Endothelial cell of umbilical vein (primary cell): Measurements from ENCODE around the gene RFNG. TPM values are rescaled to one million over a fixed set of nuclear protein-coding genes. Genes with fewer than 3 reads are reported as not detected.

Experiments used
- BruUV-seq: library from RNA; stranded (reverse); fragments of 400-500 nt; replicated peaks from 2 replicates; lab custom pipeline; 2021; lab: Mats Ljungman, UMichigan
- CTCF ChIA-PET: fragments of 300-600, 350-600 bp; sonication (Branson Sonifier 250); formaldehyde crosslinking; loops from one replicate; lab custom pipeline; 2021; ENCODE audit warnings: antibody characterized with exemption, inconsistent platforms; lab: Charles Lee
- POLR2A ChIA-PET: fragments of 300-600, 350-600 bp; sonication (Branson Sonifier 250); formaldehyde crosslinking; loops from one replicate; lab custom pipeline; 2021; ENCODE audit warnings: antibody characterized with exemption, inconsistent platforms; lab: Charles Lee
- DNase-seq: peaks from one replicate; pipeline ENCODE4 v3.0.0-alpha.2; 2011; ENCODE audit warnings: low read depth, low spot score
- FAIRE-seq: peaks from 2 replicates; lab custom pipeline; 2011; peaks lifted over from hg19 to GRCh38; lab: Jason Lieb, UNC
- H2AFZ ChIP-seq: 2 replicates; pipeline ENCODE4 v1.6.0; 2012; ENCODE audit warnings: low read depth, low read length, control low read depth, inconsistent platforms
- H3K27ac ChIP-seq: 2 replicates; pipeline ENCODE4 v1.5.1; 2011; ENCODE audit warnings: low read depth, mild to moderate bottlenecking, control low read depth, low read length, moderate library complexity; ENCODE audit not compliant: insufficient read depth
- H3K27me3 ChIP-seq, 2 experiments: 2 replicates each; pipeline versions ENCODE4 v1.6.0 to v1.6.1; 2011; ENCODE audit warnings: low read length in 2 of 2, mixed read lengths in 1 of 2; ENCODE audit not compliant: control insufficient read depth in 2 of 2, insufficient read depth in 2 of 2
- H3K36me3 ChIP-seq, 2 experiments: 2 replicates in 1 of 2; 3 replicates in 1 of 2; pipeline ENCODE4 v1.5.1; 2011; ENCODE audit warnings: low read length in 2 of 2, mild to moderate bottlenecking in 1 of 2, moderate library complexity in 1 of 2; ENCODE audit not compliant: control insufficient read depth in 2 of 2, insufficient read depth in 2 of 2; ENCODE audit errors: extremely low read depth in 1 of 2
- H3K4me1 ChIP-seq: 3 replicates; pipeline ENCODE4 v1.5.1; 2011; ENCODE audit warnings: mild to moderate bottlenecking, low read length; ENCODE audit not compliant: control insufficient read depth, insufficient read depth; ENCODE audit errors: extremely low read depth
- H3K4me2 ChIP-seq: 2 replicates; pipeline ENCODE4 v1.6.1; 2011; ENCODE audit warnings: low read length, control low read depth, mixed read lengths; ENCODE audit not compliant: insufficient read depth
- H3K4me3 ChIP-seq, 3 experiments: fragments of 200-600 bp in 1 of 3; sonication (generic), shearing (Covaris generic) in 1 of 3; replicated peaks in 1 of 3; 2 replicates each; pipeline ENCODE4 v1.5.1; 2011 to 2016; ENCODE audit warnings: control low read depth in 3 of 3, low read length in 3 of 3, mild to moderate bottlenecking in 2 of 3, inconsistent platforms in 1 of 3, low read depth in 1 of 3, moderate library complexity in 1 of 3; ENCODE audit not compliant: insufficient read depth in 1 of 3
- H3K79me2 ChIP-seq: 2 replicates; pipeline ENCODE4 v1.6.0; 2012; ENCODE audit warnings: low read length, inconsistent platforms; ENCODE audit not compliant: control insufficient read depth, insufficient read depth
- H3K9ac ChIP-seq: replicated peaks from 2 replicates; pipeline ENCODE3; 2011; ENCODE audit warnings: low read length, control low read depth; ENCODE audit not compliant: insufficient read depth; ENCODE audit errors: extremely low read depth
- H3K9me1 ChIP-seq: replicated peaks from 3 replicates; pipeline ENCODE4 v1.6.0; 2011; ENCODE audit warnings: mild to moderate bottlenecking, low read length; ENCODE audit not compliant: control insufficient read depth, insufficient read depth; ENCODE audit errors: extremely low read depth
- H3K9me3 ChIP-seq: replicated peaks from 2 replicates; pipeline ENCODE4 v1.5.1; 2012; ENCODE audit warnings: low read length, inconsistent platforms; ENCODE audit not compliant: control insufficient read depth, insufficient read depth
- H4K20me1 ChIP-seq: replicated peaks from 2 replicates; pipeline ENCODE3; 2011; ENCODE audit warnings: mild to moderate bottlenecking, low read length; ENCODE audit not compliant: control insufficient read depth, insufficient read depth; ENCODE audit errors: extremely low read depth
- EZH2 ChIP-seq: IDR thresholded peaks from 2 replicates; pipeline ENCODE4 v1.6.1; 2012; ENCODE audit warnings: borderline replicate concordance, low read depth, mild to moderate bottlenecking, moderate library complexity, low read length, inconsistent platforms; ENCODE audit not compliant: severe bottlenecking
- JUN ChIP-seq: IDR thresholded peaks from 2 replicates; pipeline ENCODE4 v1.6.1; 2011; ENCODE audit warnings: borderline replicate concordance, low read depth; ENCODE audit not compliant: insufficient read length, insufficient read depth
- MYC ChIP-seq: IDR thresholded peaks from one replicate; pipeline ENCODE4 v1.6.1; 2011; ENCODE audit warnings: mild to moderate bottlenecking, low read depth, low read length
- POLR2A ChIP-seq: IDR thresholded peaks from 2 replicates; pipeline ENCODE4 v1.6.1; 2012; ENCODE audit warnings: low read depth, mild to moderate bottlenecking, control low read depth, low read length
- dilution Hi-C: fragments of 300-500 bp; cut with MboI; formaldehyde crosslinking; loops from one replicate; pipeline ENCODE4 v1.15.0; 2019; ENCODE audit warnings: low sequenced_read_pairs; ENCODE audit not compliant: extremely low pct_ligation_motif_present
- intact Hi-C: fragments of 100-400 bp; cut with micrococcal nuclease; formaldehyde crosslinking; loops from one replicate; pipeline ENCODE4 v1.10.0; 2022
- polyA plus RNA-seq, 4 experiments: library from polyadenylated mRNA; depleted of rRNA in 3 of 4; stranded (reverse) in 3 of 4; unstranded in 1 of 4; fragments of >200 nt; gene quantifications; 2 replicates each; pipeline versions ENCODE4 v1.2.1 to v1.2.3, GENCODE V29; 2011 to 2012; ENCODE audit warnings: missing spikeins in 1 of 4
- total RNA-seq: library from RNA; stranded (reverse); gene quantifications from 2 replicates; pipeline ENCODE4 v1.2.3, GENCODE V29; 2021
- TF ChIP-seq, protein P1 (sequence below): IDR thresholded peaks from 2 replicates; pipeline ENCODE4 v1.6.1; 2011; ENCODE audit not compliant: insufficient read depth, insufficient read length

The RFNG gene
- total and polyA plus RNA-seq, 2 donors (not counting 3 experiments of a cell fraction or from before 2014, with no cell fraction given), result 33.7 to 40.0 TPM

- no peak for FAIRE-seq
- CTCF ChIA-PET, result interaction anchor here (1.2 to 4.2 kb wide), 4 partner anchors 11 to 212 kb away, joined by 3 to 127 read pairs (median 21); partner anchors contain the start of genes CENPX and LRRC45
These were observed 19.6 kb downstream of the RFNG start for GRCh38 chr17:82031885-82032627.

DNA sequence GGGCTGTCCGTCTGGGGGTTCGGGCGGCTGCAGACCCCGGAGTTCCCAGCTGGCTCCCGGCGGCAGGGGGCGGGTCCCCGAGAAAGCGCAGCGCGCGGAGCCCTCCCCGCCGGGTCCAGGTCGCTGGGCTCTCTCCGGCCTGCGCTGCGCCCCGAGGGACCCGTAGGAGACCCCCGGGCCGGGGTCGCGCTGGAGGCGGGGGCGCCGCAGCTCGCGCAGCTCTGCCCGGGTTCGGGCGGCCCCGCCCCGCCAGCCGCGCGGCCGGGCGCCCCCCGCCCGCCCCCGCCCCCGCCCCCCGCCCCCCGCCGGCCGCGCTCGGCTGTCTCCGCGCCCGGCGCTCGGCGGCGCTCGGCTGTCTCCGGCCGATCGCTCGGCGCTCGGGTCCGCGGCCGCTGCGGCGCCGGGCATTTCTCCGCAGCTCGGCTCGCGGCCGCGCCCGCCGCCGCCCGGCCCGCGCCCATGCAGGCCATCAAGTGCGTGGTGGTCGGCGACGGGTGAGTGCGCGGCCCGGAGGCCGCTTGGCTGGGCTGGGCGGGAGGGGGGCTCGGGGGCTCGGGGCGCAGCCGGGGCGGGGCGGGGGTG lies 20.2 kb downstream of the RFNG start, which contains the start of gene RAC3:
Gene RAC3, plus strand, starts transcription at position 376 of the 582 bp plus-strand sequence. Its CDS starts 84 bp downstream, at position 460.
- BruUV-seq, result no TSS peak
- POLR2A ChIA-PET, result no interaction called here
- Histone ChIP-seq H3K27me3 (no peaks in the 10 kb centered on the region), H3K4me1 (peaks cover 11% of the 10 kb centered on the region), H4K20me1 (no peaks in the 10 kb centered on the region), H3K4me3 (peak within 1 kb of the TSS; percentile 51 to 78 (median 59)), H3K9me1 (no peaks in the 10 kb centered on the region), H3K36me3 (no peaks in the 10 kb centered on the region), H3K9me3 (no peaks in the 10 kb centered on the region), H2AFZ (peak within 1 kb of the TSS; percentile 92), H3K79me2 (peaks cover 4% of the 10 kb centered on the region), H3K4me2 (peak within 1 kb of the TSS; percentile 80), H3K9ac (peak within 1 kb of the TSS; percentile 41), H3K27ac (no peak within 1 kb of the TSS)
- TF ChIP-seq MYC (no peak), JUN (no peak), EZH2 (no peak)
- TF ChIP-seq, protein P1, sequence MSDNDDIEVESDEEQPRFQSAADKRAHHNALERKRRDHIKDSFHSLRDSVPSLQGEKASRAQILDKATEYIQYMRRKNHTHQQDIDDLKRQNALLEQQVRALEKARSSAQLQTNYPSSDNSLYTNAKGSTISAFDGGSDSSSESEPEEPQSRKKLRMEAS, result no peak
- intact Hi-C loops (loop anchor here (2.0 to 10.0 kb wide), 3 partner anchors 67 to 383 kb away; partner anchors contain the start of genes FASN, HEXD and OGFOD3), dilution Hi-C loops (no loop called here)
- FAIRE-seq (no peak), DNase-seq (no peak)
- CTCF ChIA-PET, result interaction anchor here (0.9 to 4.2 kb wide), 19 partner anchors 10 to 290 kb away, joined by 3 to 127 read pairs (median 6); partner anchors contain the start of genes CENPX, CSNK1D, FASN and GPS1

More at GRCh38 chr17:82031885-82032627, 19.6 kb downstream of the RFNG start:
- peaks cover 16% of the 10 kb centered on the region for H3K4me1 ChIP-seq
- no peak for TF ChIP-seq POLR2A
- H3K79me2 ChIP-seq, result peaks cover 7% of the 10 kb centered on the region
- peak overlapping the region; percentile 50 to 62 (median 59) for H3K4me3 ChIP-seq
- H3K9ac ChIP-seq, result no peak overlapping the region
- DNase-seq, result no peak
- H2AFZ ChIP-seq, result peak overlapping the region; percentile 59
- H3K27ac ChIP-seq, result no peak overlapping the region
- no peaks in the 10 kb centered on the region for H3K9me3 ChIP-seq
- POLR2A ChIA-PET, result no interaction called here
- H3K9me1 ChIP-seq, result no peaks in the 10 kb centered on the region
- no peaks in the 10 kb centered on the region for H4K20me1 ChIP-seq
- intact Hi-C loops, result loop anchor here (2.0 to 10.0 kb wide), 3 partner anchors 67 to 383 kb away; partner anchors contain the start of genes FASN, HEXD and OGFOD3
- peak overlapping the region; percentile 80 for H3K4me2 ChIP-seq
- no TSS peak for BruUV-seq
- no peaks in the 10 kb centered on the region for H3K36me3 ChIP-seq
- H3K27me3 ChIP-seq, result no peaks in the 10 kb centered on the region
- dilution Hi-C loops, result no loop called here
